Measurements from ENCODE around the gene MCU. TPM values are rescaled to one million over a fixed set of nuclear protein-coding genes. Genes with fewer than 3 reads are reported as not detected.
"Not testable (repeated sequence)": the region's sequence is repeated elsewhere in the genome, so short reads cannot be mapped to it uniquely, and the experiment has no call there.

Gene MCU
- total and polyA plus RNA-seq, 8 donors, result 15.2 to 90.1 (median 31.0) TPM

DNA sequence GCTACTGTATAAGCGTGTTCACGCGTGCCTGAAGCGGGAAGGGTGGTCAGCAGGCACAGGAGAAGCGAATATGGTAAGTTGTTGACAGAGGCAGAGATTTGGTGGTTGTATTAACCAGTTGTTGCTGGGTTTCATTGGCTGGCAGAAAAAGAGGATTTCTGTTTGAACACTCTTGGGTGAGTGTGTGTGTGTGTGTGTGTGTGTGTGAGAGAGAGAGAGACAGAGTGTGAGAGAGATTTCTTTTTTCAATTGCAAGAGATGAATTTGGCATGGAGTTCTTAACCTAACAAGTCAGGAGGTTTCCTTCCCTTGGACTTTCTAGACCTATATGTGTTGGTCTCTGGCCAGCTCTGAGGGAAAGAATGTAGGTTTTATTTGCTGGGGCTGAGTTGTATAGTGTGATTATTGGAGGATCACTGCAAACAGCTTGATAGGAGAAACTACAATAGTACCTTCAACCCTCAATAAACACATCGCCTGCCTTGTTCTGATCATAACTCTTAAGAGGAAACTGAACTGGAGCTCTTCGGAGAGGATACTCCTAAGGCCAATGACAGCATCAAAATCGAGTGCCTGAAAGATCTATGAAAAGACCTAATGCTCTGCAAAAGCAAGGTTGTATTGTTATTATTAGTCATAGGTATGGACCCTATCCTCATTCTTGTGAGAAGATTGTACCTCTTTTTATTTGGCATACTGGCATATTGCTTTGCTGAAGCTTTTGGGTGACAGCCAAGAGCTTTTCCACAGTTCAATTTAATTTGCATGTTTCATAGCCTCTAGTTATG is 1.2 kb downstream of the MCU start:
- Histone ChIP-seq H3K27me3 (no peaks in the 10 kb centered on the region), H3K36me3 (no peaks in the 10 kb centered on the region), H3K9me3 (no peaks in the 10 kb centered on the region), H3K4me3 (peak overlapping the region; percentile 59 to 87 (median 80)), H3K27ac (peak overlapping the region; percentile 91 to 98 (median 96)), H3K4me1 (peaks cover 11 to 47% (median 28%) of the 10 kb centered on the region in 4 donors)
- DNase-seq, result peak in 1 of 2 donors; percentile 45
- WGBS, 5 donors, result 3 to 10% (median 7%) methylated on average over 8 of the region's 8 CpGs
- intact Hi-C loops (cut with DNase I; ENCODE audit: low total_unique reads), result loop anchor here (10.0 kb wide), 1 partner anchor 142 kb away; no protein-coding TSS in a partner anchor
- no peak for TF ChIP-seq POLR2AphosphoS5 (IDR thresholded peaks at IDR 0.05)
- TF ChIP-seq POLR2A (IDR thresholded peaks at IDR 0.05), result peak in 1 of 4 donors; percentile 31
- no peak for TF ChIP-seq EP300 (IDR thresholded peaks at IDR 0.05)
- TF ChIP-seq, protein P1, sequence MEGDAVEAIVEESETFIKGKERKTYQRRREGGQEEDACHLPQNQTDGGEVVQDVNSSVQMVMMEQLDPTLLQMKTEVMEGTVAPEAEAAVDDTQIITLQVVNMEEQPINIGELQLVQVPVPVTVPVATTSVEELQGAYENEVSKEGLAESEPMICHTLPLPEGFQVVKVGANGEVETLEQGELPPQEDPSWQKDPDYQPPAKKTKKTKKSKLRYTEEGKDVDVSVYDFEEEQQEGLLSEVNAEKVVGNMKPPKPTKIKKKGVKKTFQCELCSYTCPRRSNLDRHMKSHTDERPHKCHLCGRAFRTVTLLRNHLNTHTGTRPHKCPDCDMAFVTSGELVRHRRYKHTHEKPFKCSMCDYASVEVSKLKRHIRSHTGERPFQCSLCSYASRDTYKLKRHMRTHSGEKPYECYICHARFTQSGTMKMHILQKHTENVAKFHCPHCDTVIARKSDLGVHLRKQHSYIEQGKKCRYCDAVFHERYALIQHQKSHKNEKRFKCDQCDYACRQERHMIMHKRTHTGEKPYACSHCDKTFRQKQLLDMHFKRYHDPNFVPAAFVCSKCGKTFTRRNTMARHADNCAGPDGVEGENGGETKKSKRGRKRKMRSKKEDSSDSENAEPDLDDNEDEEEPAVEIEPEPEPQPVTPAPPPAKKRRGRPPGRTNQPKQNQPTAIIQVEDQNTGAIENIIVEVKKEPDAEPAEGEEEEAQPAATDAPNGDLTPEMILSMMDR (IDR thresholded peaks at IDR 0.05), result no peak

DNA sequence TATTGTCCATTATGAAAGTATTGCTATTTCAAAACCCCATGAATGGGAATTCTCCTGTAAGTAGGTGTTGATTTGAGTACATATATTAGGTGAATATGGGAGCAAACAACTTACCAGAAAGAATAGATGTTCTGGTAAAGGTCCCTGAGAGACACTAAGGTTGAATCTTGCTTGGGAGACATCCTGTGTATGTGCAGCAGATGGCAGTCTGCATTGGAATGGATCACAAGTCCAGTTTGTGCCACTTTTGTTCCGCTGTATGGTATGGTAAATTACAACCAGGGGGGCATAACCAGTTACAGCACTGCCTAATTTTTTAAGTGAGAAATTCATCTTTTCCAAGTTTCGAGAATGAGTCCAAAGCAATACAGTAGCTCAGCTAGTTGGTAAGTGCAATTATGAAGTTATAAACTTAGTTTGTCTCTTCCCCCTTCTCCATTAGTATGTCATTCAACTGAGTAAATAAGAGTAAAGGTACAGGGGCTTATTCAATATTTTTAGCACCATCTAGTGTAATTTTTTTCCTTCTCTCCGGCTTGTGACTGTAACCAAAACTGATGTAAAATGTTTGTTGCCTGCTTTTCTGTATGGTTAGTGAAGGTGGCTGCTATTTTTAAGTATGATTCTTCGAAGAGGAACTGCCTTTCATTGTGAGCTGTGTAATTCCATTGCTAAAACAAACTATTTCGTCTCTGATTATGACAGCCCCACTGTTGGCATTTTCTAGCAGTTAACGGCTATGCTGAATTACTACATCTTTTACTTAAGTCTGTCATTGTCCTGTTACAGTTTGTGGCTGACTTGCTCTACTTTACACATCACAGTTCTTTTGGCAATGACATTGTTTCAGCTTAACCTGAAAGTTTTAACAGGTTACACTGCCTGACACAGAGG is 2.8 kb downstream of the MCU start:
- peak overlapping the region in 2 of 5 donors; percentile 11 to 95 for H3K27ac ChIP-seq
- DNase-seq, result peak in 1 of 2 donors; percentile 69
- intact Hi-C loops (cut with DNase I; ENCODE audit: low total_unique reads), result loop anchor here (10.0 kb wide), 1 partner anchor 140 kb away; no protein-coding TSS in a partner anchor
- H3K4me3 ChIP-seq, result peak overlapping the region in 3 of 4 donors; percentile 59 to 82 (median 78)
- 30 to 41% (median 37%) methylated on average over 6 of the region's 6 CpGs for WGBS, 5 donors
- no peaks in the 10 kb centered on the region for H3K27me3 ChIP-seq
- TF ChIP-seq, protein P1 (IDR thresholded peaks at IDR 0.05), result peak in 1 of 7 experiments; percentile 17
- no peak for TF ChIP-seq POLR2AphosphoS5 (IDR thresholded peaks at IDR 0.05)
- TF ChIP-seq EP300 (IDR thresholded peaks at IDR 0.05), result no peak
- H3K9me3 ChIP-seq, result no peaks in the 10 kb centered on the region
- H3K36me3 ChIP-seq, result no peaks in the 10 kb centered on the region
- H3K4me1 ChIP-seq, result peaks cover 11 to 47% (median 28%) of the 10 kb centered on the region in 4 donors

DNA sequence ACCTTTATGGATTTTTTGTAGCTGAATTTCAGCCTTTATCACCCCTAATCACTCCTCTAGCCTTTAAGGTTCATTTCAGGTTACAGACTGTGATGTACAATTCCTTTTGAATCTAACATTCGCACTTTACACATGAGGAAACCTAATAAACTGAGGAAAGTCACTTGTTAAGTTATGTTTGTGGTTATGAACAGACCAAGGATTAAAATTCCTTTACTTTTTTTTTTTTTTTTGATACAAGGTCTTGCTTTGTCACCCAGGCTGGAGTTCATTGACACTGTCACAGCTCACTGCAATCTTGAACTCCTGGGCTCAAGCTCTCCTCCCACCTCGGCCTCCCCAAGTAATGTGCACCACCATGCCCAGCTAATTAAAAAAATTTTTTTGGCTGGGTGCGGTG is 3.6 kb downstream of the MCU start:
- peak overlapping the region in 1 of 4 donors; percentile 78 for H3K4me3 ChIP-seq
- WGBS, 5 donors, result 71 to 85% (median 80%) methylated on average over 3 of the region's 3 CpGs
- no peaks in the 10 kb centered on the region for H3K27me3 ChIP-seq
- peaks cover 11 to 52% (median 28%) of the 10 kb centered on the region in 4 donors for H3K4me1 ChIP-seq
- H3K9me3 ChIP-seq, result no peaks in the 10 kb centered on the region
- H3K27ac ChIP-seq, result peak overlapping the region in 1 of 5 donors; percentile 11
- no peak for TF ChIP-seq POLR2A (IDR thresholded peaks at IDR 0.05)
- TF ChIP-seq EP300 (IDR thresholded peaks at IDR 0.05), result no peak
- TF ChIP-seq POLR2AphosphoS5 (IDR thresholded peaks at IDR 0.05), result no peak
- DNase-seq, result no peak
- intact Hi-C loops (cut with DNase I; ENCODE audit: low total_unique reads), result loop anchor here (10.0 kb wide), 1 partner anchor 139 kb away; no protein-coding TSS in a partner anchor
- no peaks in the 10 kb centered on the region for H3K36me3 ChIP-seq

DNA sequence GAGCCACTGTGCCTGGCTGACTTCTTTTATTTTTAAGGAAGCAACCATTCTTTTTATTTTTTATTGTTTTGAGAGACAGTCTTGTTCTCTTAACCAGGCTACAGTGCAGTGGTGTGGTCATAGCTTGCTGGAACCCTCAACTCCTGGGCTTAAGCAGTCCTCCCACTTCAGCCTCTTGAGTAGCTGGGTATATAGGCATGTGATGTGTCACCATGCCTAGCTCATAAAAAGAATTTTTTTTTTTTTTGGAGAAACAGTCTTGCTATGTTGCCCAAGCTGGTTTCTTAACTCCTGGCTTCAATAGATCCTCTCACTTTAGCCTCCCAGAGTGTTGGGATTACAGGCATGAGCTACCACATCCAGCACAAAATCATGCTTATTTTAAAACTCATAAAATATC is 5.8 kb downstream of the MCU start:
- Histone ChIP-seq H3K36me3 (no peaks in the 10 kb centered on the region), H3K27me3 (no peaks in the 10 kb centered on the region), H3K9me3 (no peaks in the 10 kb centered on the region), H3K4me1 (peaks cover 14 to 66% (median 29%) of the 10 kb centered on the region in 4 donors), H3K4me3 (no peak overlapping the region), H3K27ac (no peak overlapping the region)
- no peak for TF ChIP-seq EP300 (IDR thresholded peaks at IDR 0.05)
- TF ChIP-seq, protein P1 (IDR thresholded peaks at IDR 0.05), result no peak
- no peak for TF ChIP-seq POLR2AphosphoS5 (IDR thresholded peaks at IDR 0.05)
- no peak for TF ChIP-seq POLR2A (IDR thresholded peaks at IDR 0.05)
- DNase-seq, result no peak
- intact Hi-C loops (cut with DNase I; ENCODE audit: low total_unique reads), result loop anchor here (10.0 kb wide), 1 partner anchor 137 kb away; no protein-coding TSS in a partner anchor

DNA sequence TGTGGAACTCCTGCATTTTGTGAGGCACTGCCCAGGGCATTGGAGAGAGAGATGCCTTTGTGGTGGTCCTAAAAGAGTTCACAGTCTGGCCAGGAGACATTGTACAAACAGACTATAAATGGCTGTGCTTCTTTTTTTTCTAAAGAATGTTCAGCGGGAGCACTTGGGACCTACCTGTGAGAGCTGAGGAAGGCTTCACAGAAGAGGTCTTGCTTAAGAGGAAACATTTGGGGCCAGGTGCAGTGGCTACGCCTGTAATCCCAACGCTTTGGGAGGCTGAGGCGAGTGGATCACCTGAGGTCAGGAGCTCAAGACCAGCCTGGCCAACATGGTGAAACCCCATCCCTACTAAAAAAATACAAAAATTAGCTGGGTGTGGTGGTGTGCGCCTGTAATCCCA is 10.5 kb downstream of the MCU start:
- H3K4me3 ChIP-seq; H3K27me3 ChIP-seq; H3K27ac ChIP-seq; intact Hi-C loops (cut with DNase I; ENCODE audit: low total_unique reads); DNase-seq; H3K9me3 ChIP-seq; H3K36me3 ChIP-seq: not testable (repeated sequence)
- 92 to 96% (median 96%) methylated on average over 5 of the region's 5 CpGs for WGBS, 5 donors
- peaks cover 0 to 46% (median 9%) of the 10 kb centered on the region in 4 donors for H3K4me1 ChIP-seq

Measured in stomach (tissue), 9 donors.